DMS 273 treated with DMSO at 0.1 percent for 48 hours (cell line): ENCODE measurements around the gene RYR3.
"Not testable (repeated sequence)": the region's sequence is repeated elsewhere in the genome, so short reads cannot be mapped to it uniquely, and the experiment has no call there.

Experiments
- DNase-seq: peaks from one replicate; lab custom pipeline; 2025; lab: John Stamatoyannopoulos, UW

RYR3 gene

DNA sequence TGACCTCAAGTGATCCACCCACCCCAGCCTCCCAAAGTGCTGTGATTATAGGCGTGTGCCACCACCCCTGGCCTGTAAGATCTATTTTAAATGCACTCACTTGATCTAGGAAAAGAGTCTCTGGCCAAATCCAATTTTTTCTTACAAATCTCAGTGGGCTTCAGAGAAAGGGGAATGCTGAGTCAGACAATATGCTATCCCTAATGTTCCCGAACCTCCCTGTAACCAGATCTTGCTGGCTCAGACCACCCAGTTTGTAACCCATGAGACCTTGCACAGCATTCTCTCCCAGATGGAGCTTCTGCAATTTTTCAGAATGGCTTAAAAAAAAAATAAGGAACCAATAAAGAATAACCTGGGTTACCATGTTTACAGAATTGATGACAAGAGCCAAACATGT lies 205.8 kb downstream of the RYR3 start:
- no peak for DNase-seq

DNA sequence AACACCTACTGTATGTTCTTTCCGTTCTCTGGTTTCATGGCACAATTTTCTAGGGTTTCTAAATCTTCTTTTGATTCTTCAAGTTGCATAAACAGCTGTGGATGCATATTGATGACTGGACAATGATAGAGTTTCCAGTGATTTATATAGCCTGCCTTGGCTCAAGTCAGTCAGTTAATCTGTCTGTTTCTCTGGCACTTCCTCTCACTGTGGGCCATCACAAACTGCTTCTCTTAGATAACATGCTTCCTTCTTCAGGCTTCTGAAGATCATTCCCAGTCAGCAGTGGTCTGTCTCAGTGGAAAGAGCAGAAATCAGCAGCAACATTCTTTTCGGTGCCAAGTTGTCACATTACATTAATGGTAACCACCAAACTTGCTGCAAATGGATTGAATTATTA lies 207.2 kb downstream of the RYR3 start:
- DNase-seq, result no peak

DNA sequence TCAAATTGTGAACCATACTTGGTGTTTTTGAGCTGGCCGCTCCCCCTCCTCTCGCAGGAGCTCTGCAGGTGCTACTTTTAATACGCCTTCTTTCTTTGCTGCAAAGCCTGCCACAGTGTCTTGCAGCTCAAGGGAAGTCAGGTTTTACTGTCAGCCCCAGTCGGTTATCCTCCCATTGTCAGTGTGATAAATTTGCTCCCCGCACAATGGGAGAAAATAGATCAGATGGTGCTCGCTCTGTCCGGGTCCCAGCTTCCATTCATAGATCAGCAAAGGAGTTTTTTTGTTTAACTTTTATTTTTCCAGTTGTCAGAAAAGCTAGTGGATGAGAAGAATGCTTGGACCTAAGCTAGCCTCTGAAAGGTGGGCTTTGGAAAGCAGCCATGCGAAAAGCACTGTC lies 207.7 kb downstream of the RYR3 start:
- no peak for DNase-seq

DNA sequence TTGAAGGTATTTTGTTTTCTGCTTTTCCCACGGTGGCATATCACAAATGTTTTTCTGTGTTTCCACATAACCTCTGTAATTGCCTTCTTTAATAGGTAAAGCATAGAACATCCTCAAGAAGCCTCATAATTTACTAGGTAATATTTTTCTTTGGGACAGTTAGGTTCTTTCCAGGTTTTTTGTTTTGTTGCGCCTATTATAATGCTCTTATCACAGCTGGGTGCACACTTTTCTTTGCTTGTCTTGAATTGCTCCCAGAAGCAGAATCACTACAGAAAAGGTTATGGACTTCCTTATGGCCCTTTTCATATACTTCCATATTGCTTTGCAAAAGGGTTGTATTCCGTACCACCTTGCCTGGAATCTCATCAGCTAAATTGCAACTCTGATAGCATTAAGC lies 213.5 kb downstream of the RYR3 start:
- no peak for DNase-seq

DNA sequence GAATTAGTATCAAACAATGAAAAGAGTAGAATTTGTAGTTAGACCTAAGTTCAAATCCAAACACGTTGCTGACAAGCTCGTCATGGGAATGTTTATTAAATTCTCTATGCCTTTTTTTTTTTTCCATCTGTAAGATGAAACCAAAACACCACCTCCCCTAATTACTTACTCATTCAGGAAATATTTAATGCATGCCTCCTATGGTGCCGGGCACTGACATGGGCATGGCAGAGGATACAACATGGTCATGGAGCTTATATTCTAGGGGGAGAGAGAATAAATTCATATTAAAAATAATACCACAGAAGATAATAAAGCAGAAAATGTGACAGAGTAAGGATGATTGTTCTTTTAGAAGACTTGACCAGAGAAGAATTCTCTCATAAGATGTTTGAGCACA lies 215.8 kb downstream of the RYR3 start:
- DNase-seq, result no peak

DNA sequence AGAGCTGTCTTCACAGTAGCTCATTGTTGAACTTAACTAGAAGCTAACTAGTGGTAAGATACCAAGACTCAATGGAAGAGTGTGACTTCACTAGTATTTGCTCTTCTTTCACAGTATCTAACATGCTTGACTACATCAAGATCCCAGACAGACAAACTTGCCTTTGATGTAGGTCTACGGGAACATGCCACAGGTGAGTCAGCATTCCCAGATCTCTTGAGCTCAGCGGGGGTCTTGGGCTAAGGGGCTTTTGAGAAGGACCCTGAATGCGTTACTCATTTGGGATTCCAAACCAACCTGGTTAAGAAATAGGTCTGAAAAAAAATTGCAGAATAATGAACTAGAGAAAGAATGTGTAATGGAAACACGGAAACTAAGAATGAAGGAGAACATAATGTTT lies 222.4 kb downstream of the RYR3 start:
- DNase-seq, result no peak

DNA sequence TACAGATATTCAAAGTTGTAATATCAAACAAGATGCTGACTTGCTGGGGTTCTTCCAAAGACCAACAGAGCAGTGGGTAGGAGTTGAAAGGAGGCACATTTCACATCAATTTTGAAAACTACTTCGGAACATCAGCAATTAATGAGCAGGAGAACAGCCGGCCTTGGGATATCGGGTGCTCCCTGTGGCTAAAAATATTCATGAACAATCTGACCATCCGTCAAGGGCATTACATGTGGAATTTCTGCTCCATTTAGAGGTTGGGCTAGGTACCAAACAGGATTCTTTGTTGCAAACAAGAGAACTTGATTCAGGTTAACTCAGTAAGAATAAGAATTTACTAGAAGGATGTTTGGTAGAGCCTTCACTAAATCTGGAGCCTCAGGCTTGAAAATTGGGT lies 223.9 kb downstream of the RYR3 start:
- DNase-seq, result no peak

DNA sequence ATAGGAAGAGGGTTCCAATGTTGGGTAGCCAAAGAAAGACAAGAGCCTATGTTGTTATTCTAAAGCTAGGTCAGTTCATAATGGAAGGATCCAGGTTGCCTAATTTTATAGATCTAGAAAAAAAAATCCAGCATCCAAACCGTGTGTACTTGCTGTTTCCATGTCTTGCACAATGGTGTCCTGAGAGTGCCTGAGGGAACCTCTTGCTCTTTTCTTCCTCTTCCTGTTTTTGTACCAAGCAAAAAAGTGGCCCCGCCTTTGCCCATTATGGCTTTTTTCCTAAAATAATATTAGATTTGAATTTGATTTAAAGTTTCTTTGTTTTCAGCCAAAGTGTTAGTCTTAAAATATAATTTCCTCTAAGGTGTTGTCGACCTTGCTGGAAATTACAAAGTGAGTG lies 224.4 kb downstream of the RYR3 start:
- DNase-seq, result no peak

DNA sequence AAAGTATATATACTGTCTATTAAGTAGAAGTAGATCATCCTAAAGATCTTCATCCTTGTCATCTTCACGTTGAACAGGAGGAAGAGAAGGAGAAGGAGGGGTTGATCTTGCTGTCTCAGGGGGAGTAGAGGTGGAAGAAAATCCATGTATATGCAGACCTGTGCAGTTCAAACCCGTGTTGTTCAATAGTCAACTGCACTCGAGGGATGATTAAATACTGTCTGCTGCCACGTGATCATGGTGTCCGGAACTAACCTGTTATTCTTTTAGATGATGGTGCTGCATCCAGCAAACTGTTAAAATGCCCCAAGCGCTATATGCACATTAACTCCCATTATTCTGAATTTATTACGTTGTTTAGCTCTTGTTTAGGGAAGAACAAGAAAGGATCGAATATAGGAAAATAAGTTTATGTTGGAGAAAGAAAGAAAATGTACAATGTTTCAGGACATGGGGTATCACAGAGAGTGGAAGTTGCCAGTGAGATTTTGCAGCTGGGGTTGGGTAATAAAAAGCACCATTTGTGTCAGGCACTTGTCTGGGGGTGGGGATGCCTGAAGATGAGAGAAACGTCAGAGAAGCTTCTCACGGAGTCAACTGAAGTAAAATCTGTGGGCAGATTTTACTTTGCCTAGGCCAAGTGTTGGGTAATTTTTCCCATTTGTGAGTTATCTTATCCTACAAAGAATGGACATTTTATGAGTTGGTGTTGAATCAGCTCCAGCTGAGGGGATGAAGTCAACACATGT lies 229.2 kb downstream of the RYR3 start:
- DNase-seq, result no peak

DNA sequence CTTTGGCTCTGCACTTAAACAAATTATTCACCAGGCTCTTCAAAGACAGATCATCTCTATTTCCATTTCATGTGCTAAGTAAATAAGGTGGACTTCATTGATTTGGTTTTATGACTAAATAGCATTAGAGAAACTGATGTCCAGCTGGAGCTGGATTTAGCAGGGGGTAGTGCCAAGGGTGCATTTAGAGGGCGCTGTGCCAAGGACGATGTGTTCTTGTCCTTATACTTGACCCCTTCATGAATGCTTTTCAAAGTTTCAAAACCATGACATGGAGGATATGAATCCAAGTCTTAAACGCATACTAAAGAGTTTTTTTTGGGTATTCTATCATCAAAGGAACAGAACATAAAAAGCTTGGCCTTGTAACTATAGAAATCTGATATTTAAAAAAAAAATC lies 233.2 kb downstream of the RYR3 start:
- DNase-seq, result no peak

DNA sequence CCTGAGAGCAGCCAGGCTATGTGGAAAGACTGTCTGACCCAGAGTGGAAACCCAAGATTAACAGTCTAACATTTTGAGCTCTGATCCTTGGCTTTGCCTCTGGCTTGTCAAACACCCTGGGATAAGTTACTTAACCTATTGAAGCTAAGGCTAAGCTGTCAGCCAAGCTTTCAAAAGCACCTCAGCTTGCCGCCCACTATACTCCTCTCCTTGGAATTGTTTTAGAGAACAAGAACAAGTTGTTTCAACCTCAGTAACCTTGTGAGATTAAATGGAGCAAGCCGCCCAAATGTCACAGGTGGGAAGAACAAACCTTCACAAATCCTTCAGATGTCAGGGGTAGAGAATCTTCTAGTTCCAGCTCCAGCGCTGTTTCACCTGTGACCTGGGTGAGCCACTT lies 235.1 kb downstream of the RYR3 start:
- DNase-seq, result no peak

DNA sequence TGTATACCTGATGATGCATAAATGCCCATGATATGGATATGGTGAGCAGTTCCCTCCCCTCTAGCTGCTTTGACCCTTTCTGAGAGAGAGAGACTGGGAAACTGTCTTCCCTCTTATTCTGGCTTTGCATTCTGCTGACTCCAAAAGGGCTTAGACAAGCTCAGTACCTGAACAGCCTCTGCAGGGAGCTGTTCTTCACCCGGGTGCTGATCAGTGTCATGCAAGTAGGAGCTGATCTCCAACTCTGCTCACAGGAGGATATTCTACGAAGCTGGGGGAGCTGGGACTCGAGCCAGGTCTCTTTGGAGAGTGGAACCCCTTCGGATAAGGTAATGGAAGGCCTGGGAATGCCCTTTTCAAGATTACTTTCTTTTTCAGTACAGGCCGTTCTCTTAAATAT lies 237.1 kb downstream of the RYR3 start:
- DNase-seq, result no peak

DNA sequence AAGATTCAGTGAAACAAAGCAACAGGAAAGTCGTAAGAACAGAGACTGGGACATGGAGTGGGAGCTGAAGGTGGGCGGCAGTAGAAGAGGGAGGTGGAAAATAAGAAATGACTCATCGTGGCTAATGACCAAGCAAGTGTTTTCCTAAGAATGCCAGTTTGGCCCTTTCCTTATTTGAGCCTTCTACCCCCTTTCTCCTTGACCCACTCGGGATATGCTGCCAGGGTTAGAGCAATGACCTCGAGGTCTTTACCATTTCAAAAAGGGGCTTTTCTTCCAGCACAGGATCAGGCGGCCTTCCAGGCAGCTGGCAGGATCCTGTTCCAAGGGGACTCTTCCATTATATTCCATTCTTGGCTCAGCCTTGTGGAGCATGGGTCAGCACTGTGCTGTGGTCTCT lies 241.1 kb downstream of the RYR3 start:
- no peak for DNase-seq

DNA sequence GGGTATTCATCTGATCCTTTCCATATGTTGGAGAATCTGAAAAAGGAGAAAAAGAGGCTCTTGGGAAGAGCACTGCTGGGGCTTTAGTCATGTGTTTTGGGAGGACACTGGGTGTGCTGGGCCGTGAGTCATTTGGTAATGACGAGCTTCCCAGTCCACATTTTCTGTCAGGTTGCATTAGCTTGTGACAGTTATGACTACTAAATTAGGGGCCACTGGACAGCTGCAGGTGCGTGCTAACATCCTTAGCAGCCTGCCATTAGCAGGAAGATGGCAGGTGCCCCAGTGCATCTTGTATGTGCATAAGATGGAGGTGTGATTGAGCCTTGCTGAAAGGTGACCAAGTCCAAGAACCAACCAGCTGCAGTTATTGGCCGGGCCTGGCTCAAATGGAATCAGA lies 242.4 kb downstream of the RYR3 start:
- no peak for DNase-seq

DNA sequence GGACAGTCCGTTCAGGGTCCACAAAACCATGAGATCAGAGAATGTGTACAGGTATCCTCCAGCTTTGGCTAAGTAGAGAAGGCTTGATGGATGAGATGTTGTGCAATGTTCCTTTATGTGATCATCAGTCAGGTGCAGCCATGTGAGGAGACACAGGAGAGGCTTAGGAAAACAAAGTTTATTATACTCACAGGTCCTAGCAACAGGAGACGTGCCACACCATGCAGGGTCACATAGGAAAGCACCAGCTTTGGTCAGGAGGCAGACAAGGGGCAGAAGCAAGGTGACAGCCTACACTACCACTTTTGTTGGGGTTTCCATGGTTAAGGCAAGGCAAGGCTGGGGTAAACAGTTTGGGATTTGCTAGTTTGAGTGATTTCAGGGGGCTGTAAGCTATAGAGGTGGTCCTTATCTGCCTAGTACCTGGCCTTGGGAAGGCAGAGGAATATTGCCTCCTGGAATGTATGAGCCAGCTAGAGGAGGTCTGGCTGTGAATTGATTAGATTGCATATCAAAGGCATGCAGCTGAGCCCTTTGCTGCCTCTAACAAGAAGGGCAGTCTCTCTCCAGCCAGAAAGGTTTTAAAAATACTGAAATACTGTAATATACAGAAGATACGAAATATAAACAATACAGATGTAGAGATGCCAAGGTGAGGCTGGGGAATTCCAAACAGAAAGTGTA lies 248.6 kb downstream of the RYR3 start:
- DNase-seq, result no peak

DNA sequence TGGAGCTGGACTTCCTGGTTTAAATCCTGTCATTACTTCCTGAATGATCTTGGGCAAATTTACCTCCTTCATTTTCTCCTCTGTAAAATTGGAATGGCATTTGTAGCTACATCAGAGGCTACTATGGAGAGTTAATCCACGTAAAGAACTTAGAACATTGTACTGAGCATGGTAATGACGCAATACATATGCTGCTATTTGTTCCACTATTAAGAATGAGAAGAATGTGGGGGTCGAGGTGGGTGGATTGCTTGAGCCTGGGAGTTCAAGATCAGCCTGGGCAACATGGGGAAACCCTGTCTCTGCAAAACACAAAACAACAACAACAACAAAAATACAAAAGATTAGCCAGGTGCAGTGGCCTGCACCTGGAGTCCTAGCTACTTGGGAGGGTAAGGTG lies 250.6 kb downstream of the RYR3 start:
- DNase-seq, result no peak

DNA sequence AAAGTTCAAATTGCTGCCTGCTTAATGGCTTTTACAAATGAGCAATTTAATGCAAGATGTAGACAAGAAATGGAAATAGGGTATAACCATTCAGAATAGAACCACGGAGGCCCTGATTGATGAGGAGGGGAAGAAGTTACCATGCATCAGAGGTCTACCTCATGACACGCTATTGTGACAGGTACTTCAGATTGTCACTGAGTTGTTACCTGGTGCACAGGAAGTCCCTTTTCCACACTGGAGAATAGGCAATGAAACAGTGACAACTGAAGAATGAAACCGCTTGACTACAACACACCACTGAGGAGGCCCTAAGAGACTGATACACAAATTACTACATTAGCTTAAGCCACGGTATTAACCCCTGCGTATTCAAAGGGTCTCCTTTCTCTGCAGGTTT lies 251.2 kb downstream of the RYR3 start:
- DNase-seq, result no peak

DNA sequence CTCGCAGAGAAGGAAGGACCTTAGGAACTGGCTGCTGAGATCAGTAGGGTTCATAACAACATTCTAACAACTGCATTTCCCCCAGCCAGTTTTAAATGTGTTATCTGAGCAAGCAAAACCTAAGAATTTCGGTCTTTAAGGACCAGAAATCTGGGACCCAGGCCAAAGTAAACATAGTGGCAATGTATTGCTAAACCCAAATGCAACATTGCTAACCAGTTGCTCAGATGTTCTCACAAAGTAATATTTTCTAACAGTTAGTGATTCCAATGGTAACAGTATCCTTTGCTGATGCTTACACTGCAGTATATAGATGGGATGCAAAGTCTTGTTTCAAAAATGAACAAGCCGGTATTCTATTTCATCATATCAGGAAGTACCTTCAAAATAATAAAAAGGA lies 254.3 kb downstream of the RYR3 start:
- no peak for DNase-seq

DNA sequence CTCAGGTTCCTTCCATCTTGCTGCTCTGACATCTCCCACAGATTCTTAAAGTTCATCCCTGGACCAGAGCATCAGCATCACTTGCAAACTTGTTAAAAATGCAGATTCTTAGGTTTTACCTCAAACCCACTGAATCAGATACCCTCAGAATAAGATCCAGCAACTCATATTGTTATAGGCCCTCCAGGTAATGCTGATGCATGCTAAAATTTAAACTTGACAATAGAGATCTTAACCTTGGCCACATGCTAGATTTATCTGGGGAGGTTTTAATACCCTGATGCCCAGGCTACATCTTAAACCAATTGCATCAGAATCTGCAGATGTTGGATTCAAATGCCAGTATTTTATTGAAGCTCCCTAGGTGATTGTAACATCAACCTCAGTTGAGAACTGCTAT lies 256.9 kb downstream of the RYR3 start:
- DNase-seq, result no peak

DNA sequence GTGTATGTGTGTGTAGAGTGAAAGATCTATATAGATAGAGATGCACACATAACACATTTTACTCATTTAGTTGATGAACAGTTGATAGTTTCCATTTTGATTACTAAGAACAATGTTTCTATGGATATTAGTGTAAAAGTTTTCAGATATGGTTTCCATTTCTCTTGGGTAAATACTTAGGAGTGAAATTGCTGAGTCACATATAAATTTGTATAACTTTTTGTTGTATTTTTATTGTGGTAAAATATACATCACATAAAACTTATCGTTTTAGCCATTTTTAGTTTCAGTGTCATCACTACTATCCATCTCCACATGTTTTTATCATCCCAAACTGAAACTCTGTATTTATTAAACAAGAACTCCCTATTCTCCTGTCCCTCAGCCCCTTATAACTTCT lies 258.3 kb downstream of the RYR3 start:
- DNase-seq, result no peak

DNA sequence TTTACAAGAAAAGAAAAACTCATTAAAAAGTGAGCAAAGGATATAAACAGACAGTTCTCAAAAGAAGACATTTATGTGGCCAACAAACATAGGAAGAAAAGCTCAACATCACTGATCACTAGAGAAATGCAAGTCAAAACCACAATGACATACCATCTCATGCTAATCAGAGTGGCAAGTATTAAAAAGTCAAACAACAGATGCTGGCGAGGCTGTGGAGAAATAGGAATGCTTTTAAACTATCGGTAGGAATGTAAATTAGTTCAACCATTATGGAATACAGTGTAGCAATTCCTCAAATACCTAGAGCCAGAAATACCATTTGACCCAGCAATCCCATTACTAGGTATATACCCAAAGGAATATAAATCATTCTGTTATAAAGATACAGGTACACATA lies 267.1 kb downstream of the RYR3 start:
- not testable (repeated sequence) for DNase-seq

DNA sequence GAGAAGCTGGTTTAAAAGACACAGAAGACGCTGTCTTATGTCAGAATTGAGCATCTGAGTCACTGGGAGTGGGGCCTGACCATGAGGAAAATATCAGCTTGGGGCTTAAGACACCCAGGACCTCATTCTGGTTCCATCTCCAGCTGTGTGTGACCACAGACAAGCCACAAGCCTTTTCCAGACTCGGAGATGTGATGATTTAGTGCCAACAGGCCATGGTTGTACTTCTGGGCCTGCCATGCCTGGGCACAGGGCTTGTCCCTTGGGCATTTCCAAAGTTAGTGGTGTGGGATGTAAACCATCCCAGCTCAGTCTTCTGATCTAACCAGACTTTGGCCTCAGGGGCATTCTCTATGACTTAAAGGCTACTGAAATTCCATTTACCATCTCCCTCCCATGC lies 269.8 kb downstream of the RYR3 start:
- DNase-seq, result no peak

DNA sequence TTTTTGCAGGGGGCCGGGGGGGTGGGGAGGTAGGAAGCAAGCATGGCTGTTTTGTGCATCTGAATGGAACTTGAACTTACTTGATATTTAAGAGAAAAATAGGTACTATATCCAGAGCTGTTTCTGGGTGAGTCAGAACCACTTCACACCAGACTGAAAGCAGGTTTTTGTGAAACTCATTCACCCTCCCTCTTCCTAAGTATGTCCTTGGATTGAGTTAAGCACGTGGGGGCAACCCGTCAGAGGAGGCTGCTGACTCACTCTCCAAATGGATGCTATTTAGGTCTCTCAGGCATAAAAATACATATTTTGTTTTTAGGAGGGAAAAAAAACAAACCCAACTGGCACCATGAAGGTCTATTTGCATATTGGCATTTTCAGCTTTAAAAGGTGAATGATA lies 270.3 kb downstream of the RYR3 start:
- DNase-seq, result no peak

DNA sequence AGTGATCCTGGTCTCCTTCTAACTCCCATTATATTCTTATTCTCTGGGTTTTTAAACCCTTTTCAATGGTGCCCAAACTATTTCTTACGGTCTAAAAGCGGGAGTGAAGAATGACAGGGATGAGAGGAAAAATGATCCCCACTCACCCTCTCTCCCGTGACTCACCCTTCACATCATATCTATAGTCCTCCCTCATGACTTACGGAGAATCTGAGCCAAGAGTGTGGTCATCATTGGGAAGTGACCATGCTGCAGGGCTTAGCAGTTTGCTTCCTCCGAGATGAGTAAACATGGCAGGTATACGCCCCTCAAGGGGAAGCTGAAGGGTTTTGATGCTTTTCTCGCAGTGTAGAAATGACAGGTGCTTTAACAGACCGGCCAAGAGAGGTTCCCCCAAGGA lies 274.0 kb downstream of the RYR3 start:
- no peak for DNase-seq
